SK-MEL-5 (cell line): ENCODE results near the gene SLCO1B1. TPM values are rescaled to one million over a fixed set of nuclear protein-coding genes. Genes with fewer than 3 reads are reported as not detected.
A peak's percentile ranks its signal among the peaks of the same experiment; 100 is the strongest.
"Not testable (repeated sequence)": the region's sequence is repeated elsewhere in the genome, so short reads cannot be mapped to it uniquely, and the experiment has no call there.

Source experiments
- DNase-seq: peaks from one replicate; pipeline ENCODE4 v3.0.0-alpha.2; 2016; ENCODE audit warnings: low read depth, low spot score
- in situ Hi-C: cut with HindIII; loops from 2 replicates; pipeline ENCODE4 v1.10.0; 2016; ENCODE audit warnings: low sequenced_read_pairs, high pct_unique_total_duplicates, low pct_unique_long_range_greater_than_20kb
- total RNA-seq: library from RNA; depleted of rRNA; stranded (reverse); fragments of >200 nt; shearing (Covaris generic); gene quantifications from 2 replicates; pipeline ENCODE4 v1.2.3, GENCODE V29; 2014; rRNA removed

Gene SLCO1B1
- total RNA-seq, 1 experiment from 2014 or later: not detected

- in situ Hi-C loops: no loop called here
- DNase-seq: no peak
Observed at GRCh38 chr12:21190016-21190415, 59.0 kb downstream of the SLCO1B1 start.

GRCh38 chr12:21214433-21214832, 83.4 kb downstream of the SLCO1B1 start:
- DNase-seq: peak; percentile 7
- in situ Hi-C loops: not testable (repeated sequence)

GRCh38 chr12:21219206-21219605, 88.2 kb downstream of the SLCO1B1 start:
- DNase-seq: no peak
- in situ Hi-C loops: no loop called here

- peak; percentile 79 for DNase-seq
- in situ Hi-C loops: no loop called here
Observed at GRCh38 chr12:21220266-21220665, 89.3 kb downstream of the SLCO1B1 start.

GRCh38 chr12:21221072-21221471, 90.1 kb downstream of the SLCO1B1 start:
- in situ Hi-C loops: no loop called here
- DNase-seq: no peak

GRCh38 chr12:21221778-21222177, 90.8 kb downstream of the SLCO1B1 start:
- in situ Hi-C loops: no loop called here

GRCh38 chr12:21223930-21224329, 92.9 kb downstream of the SLCO1B1 start:
- in situ Hi-C loops: no loop called here
- DNase-seq: no peak

More at GRCh38 chr12:21221778-21222177, 90.8 kb downstream of the SLCO1B1 start:
- DNase-seq: no peak

GRCh38 chr12:21234395-21234794, 103.4 kb downstream of the SLCO1B1 start:
- in situ Hi-C loops: no loop called here
- no peak for DNase-seq

GRCh38 chr12:21239866-21240265, 108.9 kb downstream of the SLCO1B1 start:
- in situ Hi-C loops: no loop called here
- DNase-seq: no peak

GRCh38 chr12:21248679-21249078, 117.7 kb downstream of the SLCO1B1 start:
- DNase-seq: peak; percentile 28

GRCh38 chr12:21252070-21252469, 121.1 kb downstream of the SLCO1B1 start:
- in situ Hi-C loops: no loop called here
- DNase-seq: no peak

More at GRCh38 chr12:21248679-21249078, 117.7 kb downstream of the SLCO1B1 start:
- in situ Hi-C loops: no loop called here

GRCh38 chr12:21257172-21257571, 126.2 kb downstream of the SLCO1B1 start:
- no peak for DNase-seq
- in situ Hi-C loops: no loop called here

GRCh38 chr12:21264232-21264631, 133.2 kb downstream of the SLCO1B1 start:
- no peak for DNase-seq
- in situ Hi-C loops: no loop called here

- in situ Hi-C loops: no loop called here
- DNase-seq: no peak
Observed at GRCh38 chr12:21265932-21266331, 134.9 kb downstream of the SLCO1B1 start.

- in situ Hi-C loops: no loop called here
- DNase-seq: no peak
Observed at GRCh38 chr12:21276826-21277225, 145.8 kb downstream of the SLCO1B1 start.

Other genes starting within 250 kb of the SLCO1B1 start
- not detected in 2 replicates for gene SLCO1A2, start 203.7 kb downstream of the SLCO1B1 start, total RNA-seq
- gene IAPP, start 241.7 kb downstream of the SLCO1B1 start, total RNA-seq: not detected in 2 replicates